Memory B cell (primary cell): ENCODE results near the gene GTF2A1.

ENCODE experiments used
- ATAC-seq: fragments of 150-1000 bp; cut with Tn5 transposase; 2 replicates; pipeline ENCODE4 v1.10.0; 2021; ENCODE audit warnings: low read depth, mild to moderate bottlenecking, moderate library complexity
- DNase-seq, 2 donors: peaks; one replicate each; pipeline ENCODE4 v3.0.0; 2022; ENCODE audit warnings: low spot score in 2 of 2
- H3K27ac Mint-ChIP-seq: one replicate; pipeline ENCODE4 v1.8.0; 2022; ENCODE audit warnings: mild to moderate bottlenecking, moderate library complexity, mixed read lengths
- H3K27me3 Mint-ChIP-seq: one replicate; pipeline ENCODE4 v1.8.0; 2022; ENCODE audit warnings: mixed read lengths
- H3K36me3 Mint-ChIP-seq: one replicate; pipeline ENCODE4 v1.8.0; 2022; ENCODE audit warnings: mild to moderate bottlenecking, mixed read lengths
- H3K4me1 Mint-ChIP-seq: one replicate; pipeline ENCODE4 v1.8.0; 2022; ENCODE audit warnings: mixed read lengths
- H3K4me3 Mint-ChIP-seq: one replicate; pipeline ENCODE4 v1.8.0; 2022; ENCODE audit warnings: mild to moderate bottlenecking, moderate library complexity, mixed read lengths
- H3K9me3 Mint-ChIP-seq: one replicate; pipeline ENCODE4 v1.8.0; 2022; ENCODE audit warnings: mixed read lengths

Gene GTF2A1

DNA sequence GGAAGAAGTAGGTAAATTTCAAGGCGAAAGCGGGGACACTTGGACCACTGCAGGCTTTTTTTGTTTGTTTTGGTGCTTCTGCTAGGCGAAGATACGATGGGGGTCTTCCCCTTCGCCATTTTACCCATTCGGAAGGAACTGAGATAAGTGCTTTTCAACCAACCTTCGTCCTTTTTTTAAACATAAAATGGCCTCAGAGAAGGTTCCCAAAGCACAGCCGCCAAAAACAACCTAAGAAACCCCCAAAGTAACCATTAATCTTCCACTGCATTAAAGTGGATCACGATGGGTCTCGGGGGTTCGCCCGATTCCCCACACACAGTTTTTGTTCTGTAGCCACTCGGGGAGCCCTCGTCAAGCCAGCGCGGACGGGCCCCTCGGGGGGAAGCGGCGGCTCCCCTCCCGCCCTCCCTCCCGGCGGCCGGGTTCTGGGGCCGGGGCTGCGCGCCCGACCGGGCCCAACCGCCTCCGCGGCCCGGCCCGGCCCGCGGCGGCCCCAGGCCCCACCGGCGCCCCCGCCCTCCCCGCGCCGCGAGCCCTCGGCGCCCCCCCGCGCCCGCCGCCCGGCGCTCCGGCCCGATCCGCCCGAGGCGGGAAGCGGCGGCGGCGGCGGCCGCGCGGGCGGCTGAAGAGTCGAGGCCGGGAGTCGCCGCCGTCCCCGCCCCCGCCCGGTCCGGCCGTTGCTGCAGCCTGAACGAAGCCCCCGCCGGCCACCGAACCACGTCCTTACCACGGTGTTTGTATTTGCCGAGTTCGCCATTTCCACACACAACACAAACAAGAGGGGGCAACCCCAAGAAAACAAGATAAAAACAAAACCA, 790 bp downstream of the GTF2A1 start:
- H3K4me1 Mint-ChIP-seq = peaks cover 6% of the 10 kb centered on the region
- DNase-seq = peak; percentile 61 to 62
- peak overlapping the region; percentile 95 for H3K4me3 Mint-ChIP-seq
- H3K9me3 Mint-ChIP-seq = no peaks in the 10 kb centered on the region
- H3K27ac Mint-ChIP-seq = peak overlapping the region; percentile 99
- peaks cover 2% of the 10 kb centered on the region for H3K36me3 Mint-ChIP-seq
- ATAC-seq = peak; percentile 7
- H3K27me3 Mint-ChIP-seq = no peaks in the 10 kb centered on the region

DNA sequence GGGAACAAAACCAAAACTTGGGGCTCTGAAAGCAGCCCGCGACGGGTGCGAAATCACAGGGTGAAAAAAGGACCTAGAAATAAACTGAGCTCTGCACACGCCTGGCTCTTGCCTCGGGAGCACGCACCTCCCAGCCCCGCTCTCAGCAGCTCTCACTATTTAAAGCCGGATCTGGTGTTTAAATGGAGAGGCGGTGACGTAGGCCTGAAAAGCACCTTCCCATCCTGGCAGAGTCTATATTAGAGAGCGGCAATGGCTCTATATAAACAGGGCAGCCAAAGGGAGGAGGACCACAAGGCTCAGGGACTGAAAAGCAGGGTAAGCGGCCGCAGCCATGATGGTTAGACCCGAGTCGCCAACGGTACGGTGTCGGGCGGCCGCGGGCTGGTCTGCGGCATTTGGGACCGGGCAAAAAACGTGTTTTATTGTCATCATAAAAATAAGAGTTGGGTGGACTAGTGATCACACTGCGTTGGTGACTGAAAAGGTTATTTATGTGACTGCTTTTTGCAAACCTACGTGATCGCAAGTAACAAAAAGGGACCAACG, 1.5 kb downstream of the GTF2A1 start:
- ATAC-seq (peak; percentile 60), DNase-seq (peak; percentile 94 to 97)
- Mint-ChIP-seq H3K27me3 (no peaks in the 10 kb centered on the region), H3K27ac (peak overlapping the region; percentile 99), H3K9me3 (no peaks in the 10 kb centered on the region), H3K4me3 (peak overlapping the region; percentile 91), H3K36me3 (peaks cover 2% of the 10 kb centered on the region), H3K4me1 (peaks cover 6% of the 10 kb centered on the region)

DNA sequence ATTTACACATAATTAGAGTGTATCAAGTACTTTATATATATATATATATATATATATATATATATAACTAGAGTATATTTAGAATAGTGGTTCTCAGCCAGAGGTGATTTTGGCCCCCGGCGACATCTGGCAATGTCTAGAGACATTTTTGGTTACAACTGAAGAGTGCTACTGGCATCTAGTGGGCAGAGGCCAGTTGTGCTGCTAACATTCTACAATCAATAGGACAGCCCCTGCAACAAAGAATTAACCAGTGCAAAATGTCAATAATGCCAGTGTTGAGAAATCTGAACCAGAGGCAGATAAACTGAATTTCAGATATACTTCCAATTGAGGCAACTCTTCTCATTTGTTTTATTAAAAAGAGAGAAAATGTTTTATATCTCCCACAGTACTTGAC, 8.9 kb downstream of the GTF2A1 start:
- Mint-ChIP-seq H3K4me3 (no peak overlapping the region), H3K9me3 (no peaks in the 10 kb centered on the region), H3K4me1 (peaks cover 32% of the 10 kb centered on the region), H3K27me3 (no peaks in the 10 kb centered on the region), H3K27ac (no peak overlapping the region), H3K36me3 (peaks cover 34% of the 10 kb centered on the region)
- DNase-seq (peak; percentile 29), ATAC-seq (peak; percentile 83)

DNA sequence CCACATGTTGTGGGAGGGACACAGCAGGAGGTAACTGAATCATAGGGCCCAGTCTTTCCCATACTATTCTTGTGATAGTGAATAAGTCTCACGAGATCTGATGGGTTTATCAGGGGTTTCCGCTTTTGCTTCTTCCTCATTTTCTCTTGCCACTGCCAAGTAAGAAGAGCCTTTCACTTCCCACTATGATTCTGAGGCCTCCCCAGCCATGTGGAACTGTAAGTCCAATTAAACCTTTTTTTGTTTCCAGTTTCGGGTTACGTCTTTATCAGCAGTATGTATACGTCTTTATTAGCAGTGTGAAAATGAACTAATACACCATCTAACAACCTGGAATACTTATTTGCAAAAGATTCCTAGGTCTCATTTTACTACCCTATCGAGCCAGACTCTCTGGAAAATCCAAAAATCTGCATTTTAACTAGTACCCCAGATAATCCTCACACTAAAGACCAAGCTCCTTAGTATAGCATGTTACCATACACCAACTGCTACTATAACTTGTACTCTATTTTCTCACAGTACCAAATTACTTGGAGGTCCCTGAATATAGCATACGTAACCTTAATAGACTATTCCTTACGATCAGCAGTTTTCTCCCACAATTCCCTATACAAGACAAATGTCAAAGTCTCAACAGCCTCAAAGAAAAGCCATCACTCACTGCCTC, 11.5 kb downstream of the GTF2A1 start:
- Mint-ChIP-seq H3K9me3 (no peaks in the 10 kb centered on the region), H3K4me1 (peaks cover 33% of the 10 kb centered on the region), H3K4me3 (peak overlapping the region; percentile 49), H3K27ac (peak overlapping the region; percentile 95), H3K36me3 (peaks cover 47% of the 10 kb centered on the region), H3K27me3 (no peaks in the 10 kb centered on the region)
- peak in 1 of 2 donors; percentile 44 for DNase-seq
- ATAC-seq = peak; percentile 73

DNA sequence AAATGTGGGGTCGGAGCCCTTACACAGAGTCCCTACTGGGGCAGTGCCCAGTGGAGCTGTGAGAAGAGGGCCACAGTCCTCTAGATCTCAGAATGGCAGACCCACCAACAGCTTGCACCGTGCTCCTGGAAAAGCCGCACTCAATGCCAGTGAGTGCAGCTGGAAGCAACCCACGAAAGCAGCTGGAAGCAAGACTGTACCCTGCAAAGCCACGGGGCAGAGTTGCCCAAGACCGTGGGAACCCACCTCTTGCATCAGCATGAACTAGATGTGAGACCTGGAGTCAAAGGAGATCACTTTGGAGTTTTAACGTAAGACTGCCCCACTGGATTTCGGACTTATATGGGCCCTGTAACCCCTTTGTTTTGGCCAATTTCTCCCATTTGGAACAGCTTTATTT, 12.3 kb downstream of the GTF2A1 start:
- no peak overlapping the region for H3K4me3 Mint-ChIP-seq
- peaks cover 35% of the 10 kb centered on the region for H3K4me1 Mint-ChIP-seq
- no peaks in the 10 kb centered on the region for H3K27me3 Mint-ChIP-seq
- ATAC-seq (no peak), DNase-seq (no peak)
- H3K36me3 Mint-ChIP-seq = peaks cover 46% of the 10 kb centered on the region
- H3K27ac Mint-ChIP-seq = peak overlapping the region; percentile 95
- no peaks in the 10 kb centered on the region for H3K9me3 Mint-ChIP-seq

DNA sequence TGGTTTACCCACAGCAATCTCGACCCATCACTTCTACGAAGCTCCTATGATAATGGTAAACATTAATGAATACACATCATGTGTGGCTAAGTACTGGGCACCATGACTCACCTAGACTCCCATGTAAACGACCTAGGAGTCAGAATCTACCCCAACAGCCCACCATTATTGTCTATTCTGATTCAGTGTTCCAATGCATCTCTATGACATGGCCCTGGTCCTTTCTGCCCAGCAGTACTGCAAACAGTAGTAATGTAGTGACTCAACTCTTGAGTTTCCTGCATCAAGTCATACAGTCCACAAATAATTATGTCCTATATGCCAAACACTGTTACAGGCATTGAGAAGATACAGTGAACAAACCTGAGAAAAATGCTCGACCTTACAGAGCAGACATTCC, 14.6 kb downstream of the GTF2A1 start:
- Mint-ChIP-seq H3K4me1 (peaks cover 27% of the 10 kb centered on the region), H3K9me3 (no peaks in the 10 kb centered on the region), H3K27ac (peak overlapping the region; percentile 25), H3K4me3 (no peak overlapping the region), H3K36me3 (peaks cover 45% of the 10 kb centered on the region), H3K27me3 (no peaks in the 10 kb centered on the region)
- DNase-seq (no peak), ATAC-seq (no peak)

GRCh38 chr14:81205639-81206038, 15.1 kb downstream of the GTF2A1 start:
- H3K9me3 Mint-ChIP-seq = no peaks in the 10 kb centered on the region
- peak overlapping the region; percentile 25 for H3K27ac Mint-ChIP-seq
- no peak for DNase-seq
- H3K4me1 Mint-ChIP-seq = peaks cover 25% of the 10 kb centered on the region
- peaks cover 44% of the 10 kb centered on the region for H3K36me3 Mint-ChIP-seq
- H3K4me3 Mint-ChIP-seq = no peak overlapping the region
- no peak for ATAC-seq
- H3K27me3 Mint-ChIP-seq = no peaks in the 10 kb centered on the region

DNA sequence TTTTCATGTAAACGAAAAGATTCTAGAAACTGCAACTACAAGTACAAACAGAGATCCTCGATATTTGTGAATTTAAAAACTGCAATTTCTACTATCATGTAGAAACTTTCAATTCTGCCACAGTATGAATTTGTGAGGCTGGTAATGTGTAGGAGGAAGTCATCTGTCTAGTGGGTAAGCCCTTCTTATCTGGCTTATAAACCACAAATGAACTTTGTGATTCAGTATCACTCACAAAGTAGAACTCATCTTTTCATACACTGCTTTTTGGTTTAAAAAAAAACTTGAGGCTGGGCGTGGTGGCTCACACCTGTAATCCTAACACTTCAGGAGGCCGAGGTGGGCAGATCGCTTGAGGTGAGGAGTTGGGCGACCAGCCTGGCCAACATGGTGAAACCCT, 20.7 kb downstream of the GTF2A1 start:
- Mint-ChIP-seq H3K36me3 (peaks cover 23% of the 10 kb centered on the region), H3K27me3 (no peaks in the 10 kb centered on the region), H3K4me1 (peaks cover 4% of the 10 kb centered on the region), H3K9me3 (no peaks in the 10 kb centered on the region), H3K27ac (no peak overlapping the region), H3K4me3 (no peak overlapping the region)
- DNase-seq = no peak
- no peak for ATAC-seq

GRCh38 chr14:81199084-81199483, 21.7 kb downstream of the GTF2A1 start:
- no peak for DNase-seq
- H3K4me3 Mint-ChIP-seq = no peak overlapping the region
- ATAC-seq = no peak
- no peaks in the 10 kb centered on the region for H3K27me3 Mint-ChIP-seq
- H3K36me3 Mint-ChIP-seq = peaks cover 23% of the 10 kb centered on the region
- peaks cover 4% of the 10 kb centered on the region for H3K4me1 Mint-ChIP-seq
- H3K27ac Mint-ChIP-seq = no peak overlapping the region
- H3K9me3 Mint-ChIP-seq = no peaks in the 10 kb centered on the region

DNA sequence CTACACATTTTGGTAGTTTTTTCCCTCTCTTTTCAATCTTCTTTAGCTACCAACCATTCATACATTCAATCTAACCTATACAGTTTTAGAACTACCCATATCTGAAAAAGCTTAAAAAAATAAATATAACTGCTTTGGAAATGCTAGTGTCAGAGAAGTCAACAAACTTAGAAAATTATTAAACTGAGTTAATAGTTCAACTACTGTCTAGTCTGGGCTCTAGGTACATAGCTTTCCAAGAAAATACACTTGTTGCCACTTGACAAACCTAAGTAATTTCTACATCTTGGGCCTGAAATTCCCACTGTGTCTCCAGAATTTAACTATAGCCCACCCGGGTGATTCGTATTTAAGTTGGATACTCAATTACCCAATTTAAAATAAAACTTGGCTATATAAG, 22.1 kb downstream of the GTF2A1 start:
- Mint-ChIP-seq H3K4me3 (no peak overlapping the region), H3K36me3 (peaks cover 21% of the 10 kb centered on the region)

DNA sequence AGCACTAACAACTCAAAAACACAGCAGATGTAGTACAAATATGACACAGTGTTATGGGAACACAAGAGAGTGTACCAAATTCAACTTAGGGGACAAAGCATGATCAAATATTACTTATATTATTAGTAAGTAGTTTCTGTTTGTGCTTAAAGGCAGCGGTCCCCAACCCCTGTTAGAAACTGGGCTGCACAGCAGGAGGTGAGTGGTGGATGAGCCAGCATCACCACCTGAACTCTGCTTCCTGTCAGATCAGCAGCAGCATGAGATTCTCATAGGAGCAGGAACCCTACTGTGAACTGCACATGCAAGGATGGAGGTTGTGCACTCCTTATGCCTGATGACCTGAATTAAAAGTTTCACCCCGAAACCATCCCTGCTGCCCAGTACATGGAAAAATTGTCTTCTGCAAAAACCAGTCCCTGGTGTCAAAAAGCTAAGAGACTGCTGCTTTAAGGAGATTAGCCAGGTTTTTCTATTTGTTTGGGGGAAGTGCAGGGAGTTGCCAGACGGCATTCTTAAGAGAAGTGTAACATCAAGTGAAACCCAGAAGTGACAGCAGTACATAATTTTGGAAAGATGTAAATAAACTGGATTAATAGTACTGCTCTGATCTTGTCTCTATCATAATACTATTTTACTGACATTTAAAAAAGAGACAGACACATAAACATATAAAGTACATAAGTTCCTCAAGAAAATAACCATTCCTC, 26.7 kb downstream of the GTF2A1 start:
- Mint-ChIP-seq H3K27me3 (no peaks in the 10 kb centered on the region), H3K4me1 (peaks cover 8% of the 10 kb centered on the region), H3K27ac (no peak overlapping the region), H3K4me3 (no peak overlapping the region), H3K36me3 (peaks cover 31% of the 10 kb centered on the region), H3K9me3 (no peaks in the 10 kb centered on the region)
- DNase-seq (no peak), ATAC-seq (no peak)

More for the DNA sequence above, 22.1 kb downstream of the GTF2A1 start:
- Mint-ChIP-seq H3K4me1 (peaks cover 2% of the 10 kb centered on the region), H3K27me3 (no peaks in the 10 kb centered on the region), H3K27ac (no peak overlapping the region), H3K9me3 (no peaks in the 10 kb centered on the region)
- ATAC-seq (no peak), DNase-seq (no peak)

DNA sequence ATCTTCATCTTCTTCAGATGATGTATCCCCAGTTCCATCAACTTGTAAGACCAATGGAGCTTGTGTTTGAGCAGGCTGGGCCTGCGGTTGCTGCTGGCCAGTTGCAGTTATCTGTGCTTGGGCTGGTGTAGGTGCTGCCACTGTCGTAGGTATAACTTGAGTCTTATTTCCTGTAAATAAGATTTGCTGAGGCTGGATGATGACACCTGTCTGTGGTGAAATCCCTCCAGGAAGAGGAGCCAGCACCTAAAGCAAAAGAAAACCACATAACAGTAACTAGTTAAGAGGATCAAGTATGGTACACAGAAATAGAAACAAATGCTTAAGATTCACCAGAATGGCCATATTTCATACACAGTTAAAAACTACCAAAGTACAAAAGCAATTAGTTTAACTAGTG, 28.2 kb downstream of the GTF2A1 start:
- peak overlapping the region; percentile 7 for H3K27ac Mint-ChIP-seq
- no peaks in the 10 kb centered on the region for H3K9me3 Mint-ChIP-seq
- H3K27me3 Mint-ChIP-seq = no peaks in the 10 kb centered on the region
- peaks cover 34% of the 10 kb centered on the region for H3K36me3 Mint-ChIP-seq
- peaks cover 10% of the 10 kb centered on the region for H3K4me1 Mint-ChIP-seq
- ATAC-seq (no peak), DNase-seq (no peak)
- H3K4me3 Mint-ChIP-seq = no peak overlapping the region

- H3K27me3 Mint-ChIP-seq = no peaks in the 10 kb centered on the region
- DNase-seq = no peak
- ATAC-seq = no peak
- H3K9me3 Mint-ChIP-seq = no peaks in the 10 kb centered on the region
- no peak overlapping the region for H3K4me3 Mint-ChIP-seq
- peaks cover 9% of the 10 kb centered on the region for H3K4me1 Mint-ChIP-seq
- H3K27ac Mint-ChIP-seq = no peak overlapping the region
- H3K36me3 Mint-ChIP-seq = peaks cover 28% of the 10 kb centered on the region
Measured at GRCh38 chr14:81187832-81188522, 32.8 kb downstream of the GTF2A1 start.
